K562 (cell line): ENCODE measurements around the gene ZBTB7A. TPM values are rescaled to one million over a fixed set of nuclear protein-coding genes. Genes with fewer than 3 reads are reported as not detected.
A peak's percentile ranks its signal among the peaks of the same experiment; 100 is the strongest.

Experiments
- ATAC-seq: fragments of 200-7000 bp; cut with Tn5 transposase; 3 replicates; pipeline ENCODE4 v1.9.1; 2020; ENCODE audit warnings: moderate library complexity
- BruUV-seq: library from RNA; stranded (reverse); fragments of 400-500 nt; replicated peaks from 2 replicates; lab custom pipeline; 2021; lab: Mats Ljungman, UMichigan
- CTCF ChIA-PET: fragments of 300-600 bp; formaldehyde crosslinking; extraction: SDS; loops from one replicate; lab custom pipeline; 2021; ENCODE audit warnings: low intra/inter-chr PET ratio; lab: Yijun Ruan, JAX
- POLR2A ChIA-PET: fragments of 300-600, 350-650 bp; sonication (Branson Sonifier 250); formaldehyde crosslinking; extraction: SDS; loops from one replicate; lab custom pipeline; 2021; ENCODE audit warnings: antibody characterized with exemption, inconsistent platforms; lab: Yijun Ruan, JAX
- DNase-seq, 4 experiments: peaks; one replicate each; pipeline versions ENCODE4 v3.0.0 to v3.0.0-alpha.2; 2011 to 2018; ENCODE audit warnings: low spot score in 3 of 4, mixed read lengths in 3 of 4; ENCODE audit errors: extremely low read depth in 1 of 4
- FAIRE-seq: peaks from 2 replicates; lab custom pipeline; 2011; peaks lifted over from hg19 to GRCh38; lab: Jason Lieb, UNC
- H2AFZ ChIP-seq: 2 replicates; pipeline ENCODE4 v1.6.0; 2011; ENCODE audit warnings: low read depth, low read length, control low read depth, inconsistent platforms
- H3K27ac ChIP-seq: fragments of 200-600 bp; 3 replicates; pipeline ENCODE4 v1.8.0; 2011; ENCODE audit warnings: low read depth, mild to moderate bottlenecking, control low read depth, inconsistent platforms, low read length, moderate library complexity, mixed read lengths; ENCODE audit errors: extremely low read depth
- H3K27me3 ChIP-seq, 2 experiments: fragments of 300-600 bp in 1 of 2; 2 replicates in 1 of 2; 3 replicates in 1 of 2; pipeline versions ENCODE4 v1.6.0 to v1.8.0; 2011; ENCODE audit warnings: inconsistent platforms in 2 of 2, low read length in 2 of 2, mild to moderate bottlenecking in 1 of 2, mixed read lengths in 1 of 2, moderate library complexity in 1 of 2; ENCODE audit not compliant: control insufficient read depth in 2 of 2, insufficient read depth in 2 of 2
- H3K36me3 ChIP-seq: fragments of 300-600 bp; 3 replicates; pipeline ENCODE4 v1.8.0; 2011; ENCODE audit warnings: mild to moderate bottlenecking, low read length, inconsistent platforms; ENCODE audit not compliant: control insufficient read depth, insufficient read depth
- H3K4me1 ChIP-seq, 2 experiments: fragments of 200-600 bp in 1 of 2; replicated peaks in 1 of 2; 2 replicates in 1 of 2; 3 replicates in 1 of 2; pipeline versions ENCODE4 v1.5.1 to v1.8.0; 2011; ENCODE audit warnings: inconsistent platforms in 2 of 2, low read length in 2 of 2, mild to moderate bottlenecking in 1 of 2, mixed read lengths in 1 of 2, moderate library complexity in 1 of 2; ENCODE audit not compliant: control insufficient read depth in 2 of 2, insufficient read depth in 2 of 2
- H3K4me2 ChIP-seq: 2 replicates; pipeline ENCODE4 v1.6.1; 2011; ENCODE audit warnings: low read length, control low read depth, inconsistent platforms, mixed read lengths; ENCODE audit not compliant: insufficient read depth
- H3K4me3 ChIP-seq: fragments of 200-600 bp; sonication (generic), shearing (Covaris generic); 2 replicates; pipeline ENCODE4 v1.5.1; 2016; ENCODE audit warnings: control low read depth, inconsistent platforms
- H3K79me2 ChIP-seq: fragments of 200-600 bp; 3 replicates; pipeline ENCODE4 v1.8.0; 2011; ENCODE audit warnings: low read length, inconsistent platforms; ENCODE audit not compliant: control insufficient read depth, insufficient read depth
- H3K9ac ChIP-seq, 2 experiments: 2 replicates each; pipeline versions ENCODE4 v1.6.0 to v1.6.1; 2011; ENCODE audit warnings: low read depth in 2 of 2, low read length in 2 of 2, control low read depth in 1 of 2, inconsistent platforms in 1 of 2, mild to moderate bottlenecking in 1 of 2, mixed read lengths in 1 of 2; ENCODE audit not compliant: insufficient read depth in 1 of 2
- H3K9me1 ChIP-seq: one replicate; pipeline ENCODE4 v1.6.0; 2011; ENCODE audit warnings: inconsistent platforms, mild to moderate bottlenecking, low read length, moderate library complexity; ENCODE audit not compliant: control insufficient read depth, insufficient read depth
- H3K9me3 ChIP-seq: replicated peaks from 2 replicates; pipeline ENCODE4 v1.5.1; 2011; ENCODE audit warnings: low read depth, low read length, inconsistent platforms; ENCODE audit not compliant: control insufficient read depth, insufficient read depth
- H4K20me1 ChIP-seq: replicated peaks from 2 replicates; pipeline ENCODE4 v1.6.1; 2011; ENCODE audit warnings: low read length, inconsistent platforms, mixed read lengths; ENCODE audit not compliant: control insufficient read depth, insufficient read depth
- ARID1B ChIP-seq: fragments of 450-650 bp; IDR thresholded peaks from 2 replicates; pipeline ENCODE4 v1.6.1; 2016; ENCODE audit warnings: antibody characterized with exemption, mild to moderate bottlenecking, inconsistent platforms
- IRF2 ChIP-seq: sonication (generic); formaldehyde crosslinking; IDR thresholded peaks from 2 replicates; pipeline ENCODE4 v1.8.1; 2022; ENCODE audit warnings: mild to moderate bottlenecking, missing genetic modification reagents
- TAF1 ChIP-seq: IDR thresholded peaks from 2 replicates; pipeline ENCODE4 v1.6.1; 2011; ENCODE audit warnings: mild to moderate bottlenecking, low read length, moderate library complexity; ENCODE audit not compliant: insufficient read depth, control insufficient read depth, severe bottlenecking; ENCODE audit errors: extremely low read depth
- ZNF311 ChIP-seq: fragments of 250-450 bp; sonication (Bioruptor Pico); IDR thresholded peaks from 2 replicates; pipeline ENCODE4 v1.4.0; 2020; ENCODE audit warnings: mild to moderate bottlenecking, moderate library complexity
- WGBS: fragments of 100-300 bp; shearing (Covaris generic); methylation state at CpG from one replicate; pipeline ENCODE4 v1.1.6; 2016; ENCODE audit warnings: low coverage, mixed read lengths; ENCODE audit not compliant: insufficient coverage; ENCODE audit errors: missing lambda C conversion rate; 5-methylcytosine and 5-hydroxymethylcytosine counted together
- in situ Hi-C: fragments of 300-500 bp; cut with MboI; formaldehyde crosslinking; loops from 4 replicates; pipeline ENCODE4 v1.15.0; 2018; ENCODE audit warnings: inconsistent platforms, mixed read lengths
- intact Hi-C: fragments of 100-400 bp; cut with micrococcal nuclease; formaldehyde crosslinking; loops from 2 replicates; pipeline ENCODE4 v1.14.2; 2022
- polyA plus RNA-seq, 8 experiments: library from polyadenylated mRNA; depleted of rRNA in 4 of 8; stranded (reverse) in 5 of 8; unstranded in 3 of 8; fragments of >200 nt; fragmentation: Nextera tagmentation in 2 of 8; fragmentation: Illumina TruSeq in 1 of 8; extraction: Ambion mirVana in 2 of 8; extraction: Trizol in 1 of 8; gene quantifications; 2 replicates each; pipeline versions ENCODE4 v1.2.1 to v1.2.3, GENCODE V29; 2011 to 2014; ENCODE audit warnings: inconsistent platforms in 1 of 8, missing spikeins in 1 of 8
- total RNA-seq, 7 experiments: library from RNA; depleted of rRNA in 6 of 7; stranded (reverse); fragments of >200 nt in 6 of 7; fragmentation: Illumina TruSeq in 2 of 7; extraction: Trizol in 2 of 7; gene quantifications; 2 replicates each; pipeline versions ENCODE4 v1.2.1 to v1.2.3, GENCODE V29; 2011 to 2021; ENCODE audit warnings: low replicate concordance in 1 of 7
- TF ChIP-seq, protein P1 (sequence below): fragments of 200-800 bp; sonication (Bioruptor generic); IDR thresholded peaks from 2 replicates; pipeline ENCODE4 v1.6.1; 2016; ENCODE audit warnings: missing genetic modification characterization, missing compliant biosample characterization
- TF ChIP-seq, protein P2 (sequence below), 2 experiments: fragments of 450-650 bp in 1 of 2; sonication (generic) in 1 of 2; formaldehyde crosslinking in 1 of 2; IDR thresholded peaks in 1 of 2; conservative IDR thresholded peaks in 1 of 2; 2 replicates each; pipeline versions ENCODE4 v1.6.1 to v1.8.1; 2016 to 2023; ENCODE audit warnings: mild to moderate bottlenecking in 2 of 2, moderate library complexity in 2 of 2, inconsistent platforms in 1 of 2, missing genetic modification reagents in 1 of 2
- TF ChIP-seq, protein P3 (sequence below): sonication (generic); formaldehyde crosslinking; IDR thresholded peaks from 2 replicates; pipeline ENCODE4 v1.8.1; 2023; ENCODE audit warnings: missing genetic modification reagents, mild to moderate bottlenecking, borderline replicate concordance

The ZBTB7A gene
- total and polyA plus RNA-seq, 9 of the 15 experiments (the other 6 are each of a cell fraction or from before 2014, with no cell fraction given), result 0.11 to 34.0 (median 4.6) TPM

DNA sequence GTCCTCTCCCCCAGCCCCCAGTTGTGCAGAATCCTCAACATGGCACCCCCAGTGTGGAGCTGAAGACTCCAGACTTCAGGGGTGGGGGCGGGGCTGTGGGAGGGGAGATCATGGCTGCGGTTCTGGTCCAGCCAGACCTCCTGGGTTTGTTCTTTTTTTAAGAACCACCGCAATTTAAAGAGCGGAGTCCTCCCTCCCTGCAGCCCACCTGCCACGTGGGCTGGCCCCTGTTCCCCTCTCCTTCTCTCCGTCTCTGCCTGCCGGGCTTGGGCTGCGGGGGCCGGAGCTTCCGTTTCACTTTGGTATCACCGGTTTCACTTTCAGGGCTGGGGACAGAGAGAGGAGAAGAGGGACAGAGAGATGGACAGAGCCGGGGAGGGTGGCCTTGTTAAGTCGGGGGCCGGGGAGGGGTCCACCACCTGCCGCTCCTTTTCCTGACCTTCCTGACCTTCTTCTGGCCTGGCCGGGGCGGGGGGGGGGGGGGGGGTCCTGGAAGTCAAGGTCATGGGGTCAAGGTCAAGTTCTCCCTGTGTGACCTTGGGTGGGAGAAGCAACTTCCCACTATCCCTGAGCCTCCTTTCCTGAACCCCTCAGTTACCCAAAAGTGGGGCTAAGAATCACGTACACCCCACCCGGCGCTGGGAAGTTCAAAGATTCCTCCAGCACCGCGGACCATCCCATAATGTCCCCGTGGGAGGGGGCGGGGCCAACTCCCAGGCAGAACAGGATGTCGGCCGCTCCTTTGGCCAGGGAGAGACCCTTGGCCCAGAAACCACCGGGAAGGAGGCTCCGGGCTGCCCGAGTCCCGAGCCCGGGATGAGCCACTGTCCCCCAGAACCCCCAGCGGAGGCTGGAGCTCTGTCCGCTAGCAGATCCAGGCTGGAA lies 11.3 kb upstream of the ZBTB7A start:
- DNase-seq (peak; percentile 48 to 66 (median 59)), ATAC-seq (peak; percentile 82), FAIRE-seq (peak; percentile 32)
- Histone ChIP-seq H3K9me1 (no peaks in the 10 kb centered on the region), H3K79me2 (no peaks in the 10 kb centered on the region), H4K20me1 (no peaks in the 10 kb centered on the region), H3K27me3 (no peaks in the 10 kb centered on the region), H3K4me3 (peak overlapping the region; percentile 21; the same call in 1 of the 2 replicates), H3K27ac (peak overlapping the region; percentile 79), H3K4me2 (peak overlapping the region; percentile 67), H3K9me3 (no peaks in the 10 kb centered on the region), H2AFZ (peak overlapping the region; percentile 95), H3K9ac (peak overlapping the region; percentile 67 to 89), H3K36me3 (no peaks in the 10 kb centered on the region), H3K4me1 (peaks cover 24 to 46% of the 10 kb centered on the region in 2 experiments)
- ChIA-PET POLR2A (interaction anchor here (0.6 to 1.4 kb wide), 6 partner anchors 8 to 587 kb away, joined by 3 to 4 read pairs (median 4); partner anchors contain the start of gene ZBTB7A), CTCF (no interaction called here)
- intact Hi-C loops (no loop called here), in situ Hi-C loops (no loop called here)
- no TSS peak for BruUV-seq
- 38% methylated on average over 12 of the region's 33 CpGs for WGBS
- peak; percentile 39 for TF ChIP-seq TAF1
- peak; percentile 23; the same call in 1 of the 2 replicates for TF ChIP-seq ARID1B
- no peak for TF ChIP-seq ZNF311 (CRISPR knock-in tag)
- TF ChIP-seq, protein P1, sequence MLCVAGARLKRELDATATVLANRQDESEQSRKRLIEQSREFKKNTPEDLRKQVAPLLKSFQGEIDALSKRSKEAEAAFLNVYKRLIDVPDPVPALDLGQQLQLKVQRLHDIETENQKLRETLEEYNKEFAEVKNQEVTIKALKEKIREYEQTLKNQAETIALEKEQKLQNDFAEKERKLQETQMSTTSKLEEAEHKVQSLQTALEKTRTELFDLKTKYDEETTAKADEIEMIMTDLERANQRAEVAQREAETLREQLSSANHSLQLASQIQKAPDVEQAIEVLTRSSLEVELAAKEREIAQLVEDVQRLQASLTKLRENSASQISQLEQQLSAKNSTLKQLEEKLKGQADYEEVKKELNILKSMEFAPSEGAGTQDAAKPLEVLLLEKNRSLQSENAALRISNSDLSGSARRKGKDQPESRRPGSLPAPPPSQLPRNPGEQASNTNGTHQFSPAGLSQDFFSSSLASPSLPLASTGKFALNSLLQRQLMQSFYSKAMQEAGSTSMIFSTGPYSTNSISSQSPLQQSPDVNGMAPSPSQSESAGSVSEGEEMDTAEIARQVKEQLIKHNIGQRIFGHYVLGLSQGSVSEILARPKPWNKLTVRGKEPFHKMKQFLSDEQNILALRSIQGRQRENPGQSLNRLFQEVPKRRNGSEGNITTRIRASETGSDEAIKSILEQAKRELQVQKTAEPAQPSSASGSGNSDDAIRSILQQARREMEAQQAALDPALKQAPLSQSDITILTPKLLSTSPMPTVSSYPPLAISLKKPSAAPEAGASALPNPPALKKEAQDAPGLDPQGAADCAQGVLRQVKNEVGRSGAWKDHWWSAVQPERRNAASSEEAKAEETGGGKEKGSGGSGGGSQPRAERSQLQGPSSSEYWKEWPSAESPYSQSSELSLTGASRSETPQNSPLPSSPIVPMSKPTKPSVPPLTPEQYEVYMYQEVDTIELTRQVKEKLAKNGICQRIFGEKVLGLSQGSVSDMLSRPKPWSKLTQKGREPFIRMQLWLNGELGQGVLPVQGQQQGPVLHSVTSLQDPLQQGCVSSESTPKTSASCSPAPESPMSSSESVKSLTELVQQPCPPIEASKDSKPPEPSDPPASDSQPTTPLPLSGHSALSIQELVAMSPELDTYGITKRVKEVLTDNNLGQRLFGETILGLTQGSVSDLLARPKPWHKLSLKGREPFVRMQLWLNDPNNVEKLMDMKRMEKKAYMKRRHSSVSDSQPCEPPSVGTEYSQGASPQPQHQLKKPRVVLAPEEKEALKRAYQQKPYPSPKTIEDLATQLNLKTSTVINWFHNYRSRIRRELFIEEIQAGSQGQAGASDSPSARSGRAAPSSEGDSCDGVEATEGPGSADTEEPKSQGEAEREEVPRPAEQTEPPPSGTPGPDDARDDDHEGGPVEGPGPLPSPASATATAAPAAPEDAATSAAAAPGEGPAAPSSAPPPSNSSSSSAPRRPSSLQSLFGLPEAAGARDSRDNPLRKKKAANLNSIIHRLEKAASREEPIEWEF (CRISPR knock-in tag), result 0 out of 2 replicates have a peak, but pooled peaks have one; percentile 54
- no peak for TF ChIP-seq IRF2 (CRISPR knock-in tag)
- TF ChIP-seq, protein P2, sequence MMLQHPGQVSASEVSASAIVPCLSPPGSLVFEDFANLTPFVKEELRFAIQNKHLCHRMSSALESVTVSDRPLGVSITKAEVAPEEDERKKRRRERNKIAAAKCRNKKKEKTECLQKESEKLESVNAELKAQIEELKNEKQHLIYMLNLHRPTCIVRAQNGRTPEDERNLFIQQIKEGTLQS (IDR thresholded peaks at IDR 0.05), result no peak
- TF ChIP-seq, protein P2 (CRISPR knock-in tag; conservative IDR thresholded peaks at IDR 0.05), result no peak
- TF ChIP-seq, protein P3, sequence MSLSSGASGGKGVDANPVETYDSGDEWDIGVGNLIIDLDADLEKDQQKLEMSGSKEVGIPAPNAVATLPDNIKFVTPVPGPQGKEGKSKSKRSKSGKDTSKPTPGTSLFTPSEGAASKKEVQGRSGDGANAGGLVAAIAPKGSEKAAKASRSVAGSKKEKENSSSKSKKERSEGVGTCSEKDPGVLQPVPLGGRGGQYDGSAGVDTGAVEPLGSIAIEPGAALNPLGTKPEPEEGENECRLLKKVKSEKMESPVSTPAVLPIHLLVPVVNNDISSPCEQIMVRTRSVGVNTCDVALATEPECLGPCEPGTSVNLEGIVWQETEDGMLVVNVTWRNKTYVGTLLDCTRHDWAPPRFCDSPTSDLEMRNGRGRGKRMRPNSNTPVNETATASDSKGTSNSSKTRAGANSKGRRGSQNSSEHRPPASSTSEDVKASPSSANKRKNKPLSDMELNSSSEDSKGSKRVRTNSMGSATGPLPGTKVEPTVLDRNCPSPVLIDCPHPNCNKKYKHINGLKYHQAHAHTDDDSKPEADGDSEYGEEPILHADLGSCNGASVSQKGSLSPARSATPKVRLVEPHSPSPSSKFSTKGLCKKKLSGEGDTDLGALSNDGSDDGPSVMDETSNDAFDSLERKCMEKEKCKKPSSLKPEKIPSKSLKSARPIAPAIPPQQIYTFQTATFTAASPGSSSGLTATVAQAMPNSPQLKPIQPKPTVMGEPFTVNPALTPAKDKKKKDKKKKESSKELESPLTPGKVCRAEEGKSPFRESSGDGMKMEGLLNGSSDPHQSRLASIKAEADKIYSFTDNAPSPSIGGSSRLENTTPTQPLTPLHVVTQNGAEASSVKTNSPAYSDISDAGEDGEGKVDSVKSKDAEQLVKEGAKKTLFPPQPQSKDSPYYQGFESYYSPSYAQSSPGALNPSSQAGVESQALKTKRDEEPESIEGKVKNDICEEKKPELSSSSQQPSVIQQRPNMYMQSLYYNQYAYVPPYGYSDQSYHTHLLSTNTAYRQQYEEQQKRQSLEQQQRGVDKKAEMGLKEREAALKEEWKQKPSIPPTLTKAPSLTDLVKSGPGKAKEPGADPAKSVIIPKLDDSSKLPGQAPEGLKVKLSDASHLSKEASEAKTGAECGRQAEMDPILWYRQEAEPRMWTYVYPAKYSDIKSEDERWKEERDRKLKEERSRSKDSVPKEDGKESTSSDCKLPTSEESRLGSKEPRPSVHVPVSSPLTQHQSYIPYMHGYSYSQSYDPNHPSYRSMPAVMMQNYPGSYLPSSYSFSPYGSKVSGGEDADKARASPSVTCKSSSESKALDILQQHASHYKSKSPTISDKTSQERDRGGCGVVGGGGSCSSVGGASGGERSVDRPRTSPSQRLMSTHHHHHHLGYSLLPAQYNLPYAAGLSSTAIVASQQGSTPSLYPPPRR, result no peak
